CD4-positive, alpha-beta T cell (primary cell): ENCODE data around the gene PMF1. TPM values are rescaled to one million over a fixed set of nuclear protein-coding genes. Genes with fewer than 3 reads are reported as not detected.

Source experiments
- ATAC-seq: fragments of 200-7000 bp; cut with Tn5 transposase; one replicate; pipeline ENCODE4 v1.10.0; 2022; ENCODE audit warnings: mild to moderate bottlenecking; ENCODE audit not compliant: poor library complexity
- CTCF ChIA-PET: fragments of 350-600 bp; sonication (Branson Sonifier 250); formaldehyde crosslinking; loops from one replicate; lab custom pipeline; 2021; ENCODE audit warnings: antibody characterized with exemption, inconsistent platforms; lab: Charles Lee
- POLR2A ChIA-PET: fragments of 350-600 bp; sonication (Branson Sonifier 250); formaldehyde crosslinking; loops from one replicate; lab custom pipeline; 2021; ENCODE audit warnings: antibody characterized with exemption, inconsistent platforms; lab: Charles Lee
- DNase-seq, 14 experiments: peaks; one replicate each; pipeline ENCODE4 v3.0.0-alpha.2; 2013 to 2020; ENCODE audit warnings: mixed read lengths in 2 of 14
- H3K27ac ChIP-seq, 2 donors: one replicate each; pipeline versions ENCODE4 v1.5.1 to v1.7.0; 2013; ENCODE audit warnings: low read length in 2 of 2, low read depth in 1 of 2, mild to moderate bottlenecking in 1 of 2
- H3K27me3 ChIP-seq, 2 experiments: 1 replicate in 1 of 2; 2 replicates in 1 of 2; pipeline versions ENCODE4 v1.6.1 to v1.7.0; 2013; ENCODE audit warnings: low read length in 2 of 2, control low read depth in 1 of 2, mild to moderate bottlenecking in 1 of 2, moderate library complexity in 1 of 2; ENCODE audit not compliant: insufficient read depth in 2 of 2, control insufficient read depth in 1 of 2
- H3K36me3 ChIP-seq: one replicate; pipeline ENCODE4 v1.6.1; 2013; ENCODE audit warnings: low read length, control low read depth; ENCODE audit not compliant: insufficient read depth
- H3K4me1 ChIP-seq: one replicate; pipeline ENCODE4 v1.6.1; 2013; ENCODE audit warnings: low read length, control low read depth; ENCODE audit not compliant: insufficient read depth
- H3K4me3 ChIP-seq: one replicate; pipeline ENCODE4 v1.5.1; 2013; ENCODE audit warnings: mild to moderate bottlenecking, low read length, moderate library complexity
- H3K9me3 ChIP-seq, 2 experiments: 1 replicate in 1 of 2; 2 replicates in 1 of 2; pipeline versions ENCODE4 v1.6.1 to v1.7.0; 2013; ENCODE audit warnings: low read length in 2 of 2, mild to moderate bottlenecking in 2 of 2, control low read depth in 1 of 2, moderate library complexity in 1 of 2; ENCODE audit not compliant: control insufficient read depth in 1 of 2, insufficient read depth in 1 of 2
- H3K27ac Mint-ChIP-seq: one replicate; pipeline ENCODE4 v1.8.0; 2020; ENCODE audit warnings: mixed read lengths
- H3K27me3 Mint-ChIP-seq: one replicate; pipeline ENCODE4 v1.8.0; 2021; ENCODE audit warnings: mixed read lengths
- H3K36me3 Mint-ChIP-seq: one replicate; pipeline ENCODE4 v1.8.0; 2021; ENCODE audit warnings: low read depth, mixed read lengths
- H3K4me1 Mint-ChIP-seq: one replicate; pipeline ENCODE4 v1.8.0; 2021; ENCODE audit warnings: low read depth, mixed read lengths
- H3K4me3 Mint-ChIP-seq: one replicate; pipeline ENCODE4 v1.8.0; 2020; ENCODE audit warnings: mild to moderate bottlenecking, mixed read lengths
- H3K9me3 Mint-ChIP-seq: one replicate; pipeline ENCODE4 v1.8.0; 2020; ENCODE audit warnings: mixed read lengths
- CTCF ChIP-seq: fragments of 200-600 bp; IDR thresholded peaks from one replicate; pipeline ENCODE4 v1.8.0; 2022; ENCODE audit warnings: antibody characterized with exemption, mild to moderate bottlenecking
- intact Hi-C, 2 experiments: fragments of 100-400 bp; cut with DNase I in 1 of 2; cut with micrococcal nuclease in 1 of 2; formaldehyde crosslinking; loops; one replicate each; pipeline versions ENCODE4 v1.15.1 to v1.9.0; 2023 to 2025; cut with DNase I, micrococcal nuclease
- total RNA-seq, 174 experiments: library from RNA in 2 of 174; stranded (reverse) in 2 of 174; gene quantifications; one replicate each; pipeline ENCODE4 v1.2.3 and lab custom pipeline; 2021 to 2026

The PMF1 gene
- total RNA-seq, 2 experiments from 2014 or later = 58.0 to 61.2 TPM

DNA sequence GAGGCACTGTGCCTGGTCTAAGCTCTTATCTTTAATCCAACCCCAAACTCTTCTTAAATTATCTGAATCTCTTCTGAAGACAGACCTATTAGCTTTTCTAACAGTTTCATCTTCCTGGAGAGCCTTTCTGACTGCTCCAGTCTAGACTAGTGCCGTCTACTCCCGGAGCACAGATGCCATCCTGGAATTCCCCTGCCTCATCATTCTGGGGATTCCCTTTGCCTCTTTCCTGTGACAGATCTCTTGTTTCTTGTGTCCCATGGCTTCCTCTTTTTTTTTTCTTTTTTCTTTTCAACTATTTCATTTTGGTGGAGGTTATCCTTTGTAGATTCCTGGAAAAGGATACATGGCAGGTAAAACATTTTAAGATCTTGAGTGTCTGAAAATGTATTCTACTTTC, 47.7 kb upstream of the PMF1 start:
- Mint-ChIP-seq H3K4me3 (no peak overlapping the region), H3K27ac (no peak overlapping the region), H3K4me1 (peaks cover 14% of the 10 kb centered on the region), H3K9me3 (no peaks in the 10 kb centered on the region), H3K27me3 (no peaks in the 10 kb centered on the region), H3K36me3 (peaks cover 4% of the 10 kb centered on the region)
- H3K27me3 ChIP-seq = no peaks in the 10 kb centered on the region
- intact Hi-C loops = no loop called here
- H3K36me3 ChIP-seq = no peaks in the 10 kb centered on the region
- POLR2A ChIA-PET = interaction anchor here (1.4 to 1.7 kb wide), 2 partner anchors 9 to 48 kb away, joined by 5 to 7 read pairs; partner anchors contain the start of gene PMF1
- DNase-seq = peak in 2 of 14 experiments; percentile 71 to 82
- H3K4me3 ChIP-seq = no peak overlapping the region
- peaks cover 12% of the 10 kb centered on the region for H3K4me1 ChIP-seq
- TF ChIP-seq CTCF = no peak
- no peaks in the 10 kb centered on the region for H3K9me3 ChIP-seq
- no peak overlapping the region for H3K27ac ChIP-seq
- CTCF ChIA-PET = interaction anchor here (1.1 to 1.5 kb wide), 2 partner anchors 60 to 68 kb away, joined by 3 read pairs; no protein-coding TSS in a partner anchor
- no peak for ATAC-seq

GRCh38 chr1:156167536-156167935, 45.3 kb upstream of the PMF1 start:
- H3K9me3 Mint-ChIP-seq = no peaks in the 10 kb centered on the region
- no peaks in the 10 kb centered on the region for H3K27me3 Mint-ChIP-seq
- no peaks in the 10 kb centered on the region for H3K4me1 ChIP-seq
- no peak for TF ChIP-seq CTCF
- ChIA-PET CTCF (no interaction called here), POLR2A (no interaction called here)
- H3K27me3 ChIP-seq = no peaks in the 10 kb centered on the region
- H3K27ac ChIP-seq = no peak overlapping the region
- H3K36me3 ChIP-seq = no peaks in the 10 kb centered on the region
- no peak overlapping the region for H3K27ac Mint-ChIP-seq
- H3K4me1 Mint-ChIP-seq = no peaks in the 10 kb centered on the region
- no peak overlapping the region for H3K4me3 Mint-ChIP-seq
- DNase-seq (no peak), ATAC-seq (no peak)
- H3K4me3 ChIP-seq = no peak overlapping the region
- intact Hi-C loops = no loop called here
- no peaks in the 10 kb centered on the region for H3K9me3 ChIP-seq
- H3K36me3 Mint-ChIP-seq = peaks cover 4% of the 10 kb centered on the region

DNA sequence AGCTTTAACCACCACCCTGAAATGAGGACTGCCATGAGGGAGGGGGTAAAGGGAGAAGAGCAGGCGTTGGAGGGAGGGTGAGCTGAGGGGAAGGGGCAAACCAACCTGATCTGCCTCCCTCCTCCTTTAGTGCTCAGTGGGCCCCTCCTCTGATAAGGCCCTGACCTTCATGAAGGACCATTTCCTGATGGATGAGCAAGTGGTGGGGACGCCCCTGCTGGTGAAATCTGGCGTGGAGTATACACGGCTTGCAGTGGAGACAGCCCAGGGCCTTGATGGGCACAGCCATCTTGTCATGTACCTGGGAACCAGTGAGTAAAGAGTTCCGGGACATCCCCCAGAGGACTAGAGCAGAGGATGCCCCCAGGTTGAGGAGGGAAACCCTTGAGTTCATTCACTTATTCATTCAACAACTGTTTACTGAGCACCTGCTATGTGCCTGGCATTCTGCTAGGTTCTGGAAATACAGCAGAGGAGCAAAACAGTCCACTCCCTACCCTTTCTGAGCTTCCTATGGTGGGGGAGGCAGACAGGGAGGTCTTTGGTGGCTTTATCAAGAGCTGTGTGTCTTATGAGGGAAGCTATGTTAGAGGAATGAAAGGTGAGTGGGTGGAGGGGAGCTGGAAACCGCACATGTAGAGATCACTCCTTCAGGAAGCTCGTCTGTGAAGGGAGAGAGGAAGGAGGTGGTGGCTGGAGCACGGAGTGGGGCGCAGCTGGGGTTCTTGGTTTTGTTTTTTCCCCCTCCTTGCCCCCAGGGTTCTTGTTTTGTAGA, 39.9 kb upstream of the PMF1 start:
- Mint-ChIP-seq H3K27ac (peak overlapping the region; percentile 12), H3K27me3 (no peaks in the 10 kb centered on the region), H3K36me3 (no peaks in the 10 kb centered on the region), H3K9me3 (no peaks in the 10 kb centered on the region), H3K4me3 (no peak overlapping the region), H3K4me1 (peaks cover 16% of the 10 kb centered on the region)
- Histone ChIP-seq H3K36me3 (no peaks in the 10 kb centered on the region), H3K27ac (no peak overlapping the region), H3K4me3 (no peak overlapping the region), H3K4me1 (peaks cover 4% of the 10 kb centered on the region), H3K27me3 (no peaks in the 10 kb centered on the region), H3K9me3 (no peaks in the 10 kb centered on the region)
- no peak for TF ChIP-seq CTCF
- ATAC-seq = no peak
- ChIA-PET CTCF (no interaction called here), POLR2A (interaction anchor here (1.4 to 1.6 kb wide), 3 partner anchors 12 to 40 kb away, joined by 4 to 7 read pairs (median 6); partner anchors contain the start of genes PMF1 and SLC25A44)
- peak in 1 of 14 experiments; percentile 34 for DNase-seq
- intact Hi-C loops = no loop called here
